ENCODE measurements around the gene PHF2.

GRCh38 chr9:93574091-93574899 lies 2.1 kb upstream of the PHF2 start:
- TF ChIP-seq POLR2A (IDR thresholded peaks at IDR 0.05): no peak
- TF ChIP-seq, protein P1, sequence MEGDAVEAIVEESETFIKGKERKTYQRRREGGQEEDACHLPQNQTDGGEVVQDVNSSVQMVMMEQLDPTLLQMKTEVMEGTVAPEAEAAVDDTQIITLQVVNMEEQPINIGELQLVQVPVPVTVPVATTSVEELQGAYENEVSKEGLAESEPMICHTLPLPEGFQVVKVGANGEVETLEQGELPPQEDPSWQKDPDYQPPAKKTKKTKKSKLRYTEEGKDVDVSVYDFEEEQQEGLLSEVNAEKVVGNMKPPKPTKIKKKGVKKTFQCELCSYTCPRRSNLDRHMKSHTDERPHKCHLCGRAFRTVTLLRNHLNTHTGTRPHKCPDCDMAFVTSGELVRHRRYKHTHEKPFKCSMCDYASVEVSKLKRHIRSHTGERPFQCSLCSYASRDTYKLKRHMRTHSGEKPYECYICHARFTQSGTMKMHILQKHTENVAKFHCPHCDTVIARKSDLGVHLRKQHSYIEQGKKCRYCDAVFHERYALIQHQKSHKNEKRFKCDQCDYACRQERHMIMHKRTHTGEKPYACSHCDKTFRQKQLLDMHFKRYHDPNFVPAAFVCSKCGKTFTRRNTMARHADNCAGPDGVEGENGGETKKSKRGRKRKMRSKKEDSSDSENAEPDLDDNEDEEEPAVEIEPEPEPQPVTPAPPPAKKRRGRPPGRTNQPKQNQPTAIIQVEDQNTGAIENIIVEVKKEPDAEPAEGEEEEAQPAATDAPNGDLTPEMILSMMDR (IDR thresholded peaks at IDR 0.05): no peak
